GM18951 (cell line): ENCODE results near the gene CASP10.

Source experiments
- POLR2A ChIP-seq: IDR thresholded peaks from 4 replicates; pipeline ENCODE4 v1.6.1; 2011; ENCODE audit warnings: mild to moderate bottlenecking; ENCODE audit not compliant: insufficient read length, insufficient read depth; ENCODE audit errors: extremely low read depth
- in situ Hi-C: fragments of 300-500 bp; cut with MboI; formaldehyde crosslinking; loops from one replicate; pipeline ENCODE4 v1.12.0; 2022; ENCODE audit warnings: low sequenced_read_pairs, mixed read lengths, inconsistent platforms; ENCODE audit not compliant: unreplicated experiment

CASP10 gene

GRCh38 chr2:201196803-201197202 is 13.9 kb downstream of the CASP10 start:
- in situ Hi-C loops = loop anchor here (25.0 kb wide), 1 partner anchor 485 kb away; no protein-coding TSS in a partner anchor

GRCh38 chr2:201197781-201198180 is 14.8 kb downstream of the CASP10 start:
- TF ChIP-seq POLR2A = no peak
- in situ Hi-C loops = loop anchor here (25.0 kb wide), 1 partner anchor 485 kb away; no protein-coding TSS in a partner anchor

More at GRCh38 chr2:201196803-201197202, 13.9 kb downstream of the CASP10 start:
- no peak for TF ChIP-seq POLR2A

- in situ Hi-C loops = loop anchor here (25.0 kb wide), 1 partner anchor 488 kb away; no protein-coding TSS in a partner anchor
- TF ChIP-seq POLR2A = no peak
These were observed 16.9 kb downstream of the CASP10 start for GRCh38 chr2:201199847-201200246.

GRCh38 chr2:201200345-201200744 is 17.4 kb downstream of the CASP10 start:
- in situ Hi-C loops = no loop called here

GRCh38 chr2:201201371-201201770 is 18.4 kb downstream of the CASP10 start:
- TF ChIP-seq POLR2A = no peak
- in situ Hi-C loops = no loop called here

More at GRCh38 chr2:201200345-201200744, 17.4 kb downstream of the CASP10 start:
- TF ChIP-seq POLR2A = no peak

GRCh38 chr2:201203916-201204654 is 21.1 kb downstream of the CASP10 start:
- in situ Hi-C loops = no loop called here

GRCh38 chr2:201204655-201205514 is 21.9 kb downstream of the CASP10 start:
- no peak for TF ChIP-seq POLR2A
- in situ Hi-C loops = no loop called here

More at GRCh38 chr2:201203916-201204654, 21.1 kb downstream of the CASP10 start:
- no peak for TF ChIP-seq POLR2A

GRCh38 chr2:201205515-201205849 is 22.5 kb downstream of the CASP10 start:
- in situ Hi-C loops = no loop called here
- no peak for TF ChIP-seq POLR2A

- TF ChIP-seq POLR2A = no peak
- in situ Hi-C loops = no loop called here
These were observed 25.8 kb downstream of the CASP10 start for GRCh38 chr2:201208563-201209252.

GRCh38 chr2:201215963-201216362 is 33.0 kb downstream of the CASP10 start:
- in situ Hi-C loops = no loop called here
- no peak for TF ChIP-seq POLR2A

GRCh38 chr2:201216918-201217317 is 34.0 kb downstream of the CASP10 start:
- no peak for TF ChIP-seq POLR2A
- in situ Hi-C loops = no loop called here

GRCh38 chr2:201218780-201219179 is 35.8 kb downstream of the CASP10 start:
- in situ Hi-C loops = no loop called here
- no peak for TF ChIP-seq POLR2A

- in situ Hi-C loops = no loop called here
- no peak for TF ChIP-seq POLR2A
These were observed 36.6 kb downstream of the CASP10 start for GRCh38 chr2:201219328-201220096.

- in situ Hi-C loops = no loop called here
These were observed 37.2 kb downstream of the CASP10 start for GRCh38 chr2:201220102-201220570.

More at GRCh38 chr2:201220102-201220570, 37.2 kb downstream of the CASP10 start:
- TF ChIP-seq POLR2A = no peak
